Activated CD8-positive, alpha-beta T cell treated with anti-CD3 and anti-CD28 coated beads for 36 hours (primary cell): Measurements from ENCODE around the gene ACTL7A. TPM values are rescaled to one million over a fixed set of nuclear protein-coding genes. Genes with fewer than 3 reads are reported as not detected.

ENCODE experiments used
- ATAC-seq: fragments of 200-7000 bp; cut with Tn5 transposase; one replicate; pipeline ENCODE4 v1.10.0; 2021; ENCODE audit warnings: mild to moderate bottlenecking, moderate library complexity
- CTCF ChIA-PET: fragments of 350-600 bp; sonication (Branson Sonifier 250); formaldehyde crosslinking; loops from one replicate; lab custom pipeline; 2021; ENCODE audit warnings: antibody characterized with exemption; lab: Charles Lee
- POLR2A ChIA-PET: fragments of 350-600 bp; sonication (Branson Sonifier 250); formaldehyde crosslinking; loops from one replicate; lab custom pipeline; 2021; ENCODE audit warnings: antibody characterized with exemption; lab: Charles Lee
- DNase-seq: peaks from one replicate; pipeline ENCODE4 v3.0.0-alpha.2; 2020
- H3K27ac Mint-ChIP-seq: one replicate; pipeline ENCODE4 v1.8.0; 2021; ENCODE audit warnings: mild to moderate bottlenecking, mixed read lengths
- H3K27me3 Mint-ChIP-seq: one replicate; pipeline ENCODE4 v1.8.0; 2021; ENCODE audit warnings: mixed read lengths
- H3K36me3 Mint-ChIP-seq: one replicate; pipeline ENCODE4 v1.8.0; 2021; ENCODE audit warnings: low read depth, mixed read lengths
- H3K4me1 Mint-ChIP-seq: one replicate; pipeline ENCODE4 v1.8.0; 2021; ENCODE audit warnings: low read depth, mixed read lengths
- H3K4me3 Mint-ChIP-seq: one replicate; pipeline ENCODE4 v1.8.0; 2021; ENCODE audit warnings: mild to moderate bottlenecking, moderate library complexity, mixed read lengths
- H3K9me3 Mint-ChIP-seq: one replicate; pipeline ENCODE4 v1.8.0; 2021; ENCODE audit warnings: mixed read lengths
- CTCF ChIP-seq: fragments of 200-600 bp; IDR thresholded peaks from one replicate; pipeline ENCODE4 v1.8.0; 2022; ENCODE audit warnings: antibody characterized with exemption, mild to moderate bottlenecking
- intact Hi-C: fragments of 100-400 bp; cut with micrococcal nuclease; formaldehyde crosslinking; loops from one replicate; pipeline ENCODE4 v1.10.0; 2022
- total RNA-seq, 2 experiments: library from RNA; stranded (reverse); gene quantifications; one replicate each; pipeline ENCODE4 v1.2.3, GENCODE V29; 2021

ACTL7A gene
- total RNA-seq, 2 experiments from 2014 or later = not detected

GRCh38 chr9:108835831-108836230 lies 26.2 kb upstream of the ACTL7A start:
- Mint-ChIP-seq H3K27ac (no peak overlapping the region), H3K36me3 (no peaks in the 10 kb centered on the region), H3K9me3 (no peaks in the 10 kb centered on the region), H3K4me3 (no peak overlapping the region), H3K27me3 (no peaks in the 10 kb centered on the region), H3K4me1 (no peaks in the 10 kb centered on the region)
- POLR2A ChIA-PET = no interaction called here
- intact Hi-C loops = no loop called here
- ATAC-seq (no peak), DNase-seq (no peak)
- CTCF ChIA-PET = interaction anchor here (1.3 kb wide), 1 partner anchor 13 kb away, joined by 4 read pairs; no protein-coding TSS in a partner anchor
- no peak for TF ChIP-seq CTCF

- H3K4me3 Mint-ChIP-seq = no peak overlapping the region
- H3K27me3 Mint-ChIP-seq = no peaks in the 10 kb centered on the region
- intact Hi-C loops = no loop called here
Measured at GRCh38 chr9:108836319-108836718, 25.7 kb upstream of the ACTL7A start.

GRCh38 chr9:108836781-108837180 lies 25.3 kb upstream of the ACTL7A start:
- Mint-ChIP-seq H3K27me3 (no peaks in the 10 kb centered on the region), H3K36me3 (no peaks in the 10 kb centered on the region), H3K9me3 (no peaks in the 10 kb centered on the region), H3K4me3 (no peak overlapping the region), H3K27ac (no peak overlapping the region), H3K4me1 (no peaks in the 10 kb centered on the region)
- ChIA-PET POLR2A (interaction anchor here (0.7 kb wide), 1 partner anchor 21 kb away, joined by 3 read pairs; no protein-coding TSS in a partner anchor), CTCF (interaction anchor here (1.3 kb wide), 1 partner anchor 12 kb away, joined by 4 read pairs; no protein-coding TSS in a partner anchor)
- ATAC-seq = no peak
- no peak for TF ChIP-seq CTCF
- no peak for DNase-seq
- intact Hi-C loops = no loop called here

More at GRCh38 chr9:108836319-108836718, 25.7 kb upstream of the ACTL7A start:
- no peak for TF ChIP-seq CTCF
- ATAC-seq (no peak), DNase-seq (no peak)
- POLR2A ChIA-PET = interaction anchor here (0.7 kb wide), 1 partner anchor 20 kb away, joined by 3 read pairs; no protein-coding TSS in a partner anchor
- no peaks in the 10 kb centered on the region for H3K9me3 Mint-ChIP-seq
- CTCF ChIA-PET = interaction anchor here (1.3 kb wide), 1 partner anchor 13 kb away, joined by 4 read pairs; no protein-coding TSS in a partner anchor
- no peak overlapping the region for H3K27ac Mint-ChIP-seq
- H3K36me3 Mint-ChIP-seq = no peaks in the 10 kb centered on the region
- no peaks in the 10 kb centered on the region for H3K4me1 Mint-ChIP-seq

- CTCF ChIA-PET = no interaction called here
- intact Hi-C loops = no loop called here
Measured at GRCh38 chr9:108837530-108837929, 24.5 kb upstream of the ACTL7A start.

More at GRCh38 chr9:108837530-108837929, 24.5 kb upstream of the ACTL7A start:
- DNase-seq (no peak), ATAC-seq (no peak)
- no peak overlapping the region for H3K27ac Mint-ChIP-seq
- no peak overlapping the region for H3K4me3 Mint-ChIP-seq
- H3K36me3 Mint-ChIP-seq = no peaks in the 10 kb centered on the region
- no peaks in the 10 kb centered on the region for H3K9me3 Mint-ChIP-seq
- H3K4me1 Mint-ChIP-seq = peaks cover 3% of the 10 kb centered on the region
- TF ChIP-seq CTCF = no peak
- no peaks in the 10 kb centered on the region for H3K27me3 Mint-ChIP-seq
- POLR2A ChIA-PET = no interaction called here
